GM13977 (cell line): ENCODE measurements around the gene NINJ2.
"Not testable (repeated sequence)": the region's sequence is repeated elsewhere in the genome, so short reads cannot be mapped to it uniquely, and the experiment has no call there.

Source experiments
- DNase-seq: peaks from one replicate; pipeline ENCODE4 v3.0.0; 2012; ENCODE audit warnings: low spot score
- CTCF ChIP-seq: IDR thresholded peaks from 2 replicates; pipeline ENCODE4 v1.5.1; 2012; ENCODE audit warnings: mild to moderate bottlenecking, control low read depth; ENCODE audit not compliant: insufficient read depth; ENCODE audit errors: extremely low read depth, missing control alignments
- in situ Hi-C: fragments of 300-500 bp; cut with MboI; formaldehyde crosslinking; loops from one replicate; pipeline ENCODE4 v1.12.0; 2022; ENCODE audit warnings: low sequenced_read_pairs, low pct_unique_long_range_greater_than_20kb, mixed read lengths, inconsistent platforms; ENCODE audit not compliant: unreplicated experiment

NINJ2 gene

GRCh38 chr12:642633-643474 is 20.4 kb downstream of the NINJ2 start:
- in situ Hi-C loops: no loop called here
- peak; percentile 39 for TF ChIP-seq CTCF
- DNase-seq: peak; percentile 90

GRCh38 chr12:641321-641720 is 21.9 kb downstream of the NINJ2 start:
- DNase-seq, in situ Hi-C loops: not testable (repeated sequence)

GRCh38 chr12:640773-641172 is 22.5 kb downstream of the NINJ2 start:
- in situ Hi-C loops: no loop called here
- DNase-seq: no peak
- no peak for TF ChIP-seq CTCF

- no peak for DNase-seq
- in situ Hi-C loops: no loop called here
These were observed 23.3 kb downstream of the NINJ2 start for GRCh38 chr12:639988-640387.

GRCh38 chr12:639566-639965 is 23.7 kb downstream of the NINJ2 start:
- in situ Hi-C loops: no loop called here
- peak; percentile 61 for DNase-seq
- TF ChIP-seq CTCF: no peak

More at GRCh38 chr12:639988-640387, 23.3 kb downstream of the NINJ2 start:
- TF ChIP-seq CTCF: no peak

GRCh38 chr12:638953-639557 is 24.2 kb downstream of the NINJ2 start:
- no peak for DNase-seq
- TF ChIP-seq CTCF: no peak
- in situ Hi-C loops: no loop called here

- no peak for DNase-seq
- TF ChIP-seq CTCF: no peak
- in situ Hi-C loops: no loop called here
These were observed 26.6 kb downstream of the NINJ2 start for GRCh38 chr12:636632-637031.
